Stimulated activated CD8-positive, alpha-beta memory T cell treated with anti-CD3 and anti-CD28 coated beads, Interleukin-12 subunit alpha, Interleukin-12 subunit beta, amount 100 ng/mL, for 24 hours (primary cell): ENCODE measurements around the gene RASSF6.
"Not testable (repeated sequence)": the region's sequence is repeated elsewhere in the genome, so short reads cannot be mapped to it uniquely, and the experiment has no call there.

ENCODE experiments used
- DNase-seq: peaks from one replicate; pipeline ENCODE4 v3.0.0-alpha.2; 2020; ENCODE audit errors: extremely low read depth

The RASSF6 gene

DNA sequence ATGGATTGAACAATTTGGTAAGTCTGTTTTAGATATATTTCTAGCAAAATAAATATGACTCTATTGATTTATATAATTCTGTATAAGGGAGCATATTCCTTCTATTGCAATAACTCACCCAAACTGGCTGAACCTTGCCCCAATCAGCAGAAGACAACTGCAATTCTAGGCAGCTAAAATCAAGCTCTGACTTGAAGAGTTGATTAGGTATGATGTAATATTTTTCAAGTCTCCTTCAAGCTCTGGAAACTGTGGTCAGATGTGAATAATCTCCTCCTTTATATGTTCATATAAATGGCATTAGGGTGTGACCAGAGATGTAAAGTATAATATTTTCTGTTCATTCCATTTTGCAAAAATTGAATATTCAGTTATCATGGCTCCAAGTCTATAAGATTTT is 8.2 kb downstream of the RASSF6 start:
- DNase-seq = no peak

DNA sequence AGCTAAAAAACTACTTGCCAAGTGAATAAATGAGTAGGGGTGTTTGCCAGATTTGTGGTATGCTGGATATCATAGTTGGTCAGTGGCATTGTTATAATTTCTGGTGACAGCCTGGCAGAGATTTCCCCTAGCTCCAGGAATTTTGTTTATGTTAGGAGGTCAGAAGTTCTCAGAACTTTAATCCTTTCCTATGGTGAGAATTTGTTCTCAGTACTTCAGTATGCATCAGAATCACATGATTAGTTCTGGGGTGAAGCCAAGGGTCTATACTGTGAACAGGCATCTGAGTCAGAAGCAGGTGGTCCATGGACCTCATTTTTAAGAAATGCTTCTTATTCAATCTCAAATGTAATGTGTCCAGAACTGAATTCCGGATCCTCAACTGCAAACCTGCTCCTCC is 10.5 kb downstream of the RASSF6 start:
- no peak for DNase-seq

DNA sequence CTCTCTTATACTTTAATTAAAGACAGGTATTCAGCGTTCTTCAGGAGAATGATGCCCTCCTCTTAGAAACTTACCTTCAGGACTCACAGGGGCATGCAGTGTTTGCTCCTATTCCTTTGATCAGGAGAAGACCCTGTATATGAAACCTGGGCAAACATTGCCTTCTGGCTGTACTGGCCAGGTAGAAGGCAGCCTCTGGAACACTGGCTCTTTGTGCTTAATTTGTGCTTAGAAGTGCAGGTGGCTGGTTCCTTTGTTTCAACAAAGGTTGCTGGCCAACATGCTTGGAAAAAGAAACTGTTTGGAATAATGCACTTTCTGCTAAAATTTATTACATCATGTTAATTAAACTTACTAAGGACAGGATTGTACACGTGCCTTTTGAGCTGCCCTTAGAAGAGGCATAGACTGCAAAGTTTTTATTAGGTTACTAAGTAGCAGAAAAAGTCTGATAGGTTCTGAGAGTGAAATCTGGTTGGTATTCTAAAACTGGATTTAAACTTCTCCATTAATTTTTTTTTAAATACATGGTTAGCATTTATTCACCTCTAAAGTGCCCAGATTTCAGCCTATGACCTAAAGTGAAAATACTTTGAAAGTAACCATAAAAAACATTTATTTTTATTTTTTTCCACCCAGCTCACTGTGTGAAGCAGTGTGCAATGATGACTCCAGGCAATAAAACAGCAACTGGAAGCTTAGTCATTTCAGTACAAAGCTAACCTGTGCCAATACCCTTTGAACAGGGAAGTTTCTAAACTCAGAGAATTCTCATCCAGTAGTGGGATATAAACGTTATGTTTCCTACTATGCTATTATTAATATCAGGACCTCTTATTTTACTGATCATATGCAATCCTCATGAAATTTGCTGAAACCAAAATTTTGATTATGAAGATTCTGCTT is 11.3 kb downstream of the RASSF6 start:
- DNase-seq = no peak

DNA sequence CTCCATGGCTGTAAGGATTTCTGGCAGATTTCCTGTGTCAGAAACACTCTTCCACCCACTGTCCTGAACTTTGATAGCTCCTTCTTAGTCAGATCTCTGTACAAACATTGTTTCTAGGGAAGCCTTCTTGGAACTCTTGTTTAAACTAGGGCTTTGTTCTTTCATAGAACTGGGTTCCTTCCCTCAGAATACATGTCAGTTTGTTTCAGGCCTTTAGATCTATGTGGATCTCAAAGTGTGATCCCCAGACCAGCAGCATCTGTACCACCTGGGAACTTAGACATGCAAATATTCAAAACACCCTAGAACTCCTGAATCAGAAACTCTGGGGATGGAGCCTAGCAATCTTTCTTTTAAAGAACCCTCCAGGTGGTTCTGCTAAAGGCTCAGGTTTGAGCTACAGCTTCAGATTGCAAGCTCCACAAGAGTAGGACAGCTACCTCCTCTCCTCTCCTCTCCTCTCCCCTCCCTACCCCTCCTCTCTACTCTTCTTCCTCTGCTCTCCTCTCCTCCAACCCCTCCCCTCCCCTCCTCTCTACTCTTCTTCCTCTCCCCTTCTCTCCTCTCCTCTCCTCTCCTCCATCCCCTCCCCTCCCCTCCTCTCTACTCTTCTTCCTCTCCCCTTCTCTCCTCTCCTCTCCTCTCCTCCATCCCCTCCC is 12.7 kb downstream of the RASSF6 start:
- no peak for DNase-seq

DNA sequence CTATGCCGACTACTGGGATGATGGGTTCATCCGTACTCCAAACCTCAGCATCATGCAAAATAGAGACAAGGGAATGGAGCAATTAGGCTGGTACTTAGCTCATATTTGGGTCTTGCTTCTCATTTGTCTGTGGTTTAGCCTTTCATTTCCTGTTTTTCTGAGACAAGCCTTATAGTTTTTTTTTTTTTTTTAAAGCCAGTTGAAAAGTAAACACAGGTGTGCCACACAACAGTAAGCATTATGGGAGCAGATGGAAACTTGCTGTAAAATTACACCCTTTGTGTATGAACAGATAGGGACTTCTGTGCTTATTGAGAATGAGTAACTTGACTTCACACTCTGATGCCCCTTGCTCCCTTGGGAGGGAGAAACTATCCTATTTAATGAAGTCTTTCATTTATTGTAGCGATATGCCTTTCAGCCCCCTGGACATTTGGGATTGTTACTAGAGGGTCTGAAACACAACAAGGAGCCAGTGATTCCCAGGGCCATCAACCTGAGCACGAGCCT is 13.7 kb downstream of the RASSF6 start:
- no peak for DNase-seq

DNA sequence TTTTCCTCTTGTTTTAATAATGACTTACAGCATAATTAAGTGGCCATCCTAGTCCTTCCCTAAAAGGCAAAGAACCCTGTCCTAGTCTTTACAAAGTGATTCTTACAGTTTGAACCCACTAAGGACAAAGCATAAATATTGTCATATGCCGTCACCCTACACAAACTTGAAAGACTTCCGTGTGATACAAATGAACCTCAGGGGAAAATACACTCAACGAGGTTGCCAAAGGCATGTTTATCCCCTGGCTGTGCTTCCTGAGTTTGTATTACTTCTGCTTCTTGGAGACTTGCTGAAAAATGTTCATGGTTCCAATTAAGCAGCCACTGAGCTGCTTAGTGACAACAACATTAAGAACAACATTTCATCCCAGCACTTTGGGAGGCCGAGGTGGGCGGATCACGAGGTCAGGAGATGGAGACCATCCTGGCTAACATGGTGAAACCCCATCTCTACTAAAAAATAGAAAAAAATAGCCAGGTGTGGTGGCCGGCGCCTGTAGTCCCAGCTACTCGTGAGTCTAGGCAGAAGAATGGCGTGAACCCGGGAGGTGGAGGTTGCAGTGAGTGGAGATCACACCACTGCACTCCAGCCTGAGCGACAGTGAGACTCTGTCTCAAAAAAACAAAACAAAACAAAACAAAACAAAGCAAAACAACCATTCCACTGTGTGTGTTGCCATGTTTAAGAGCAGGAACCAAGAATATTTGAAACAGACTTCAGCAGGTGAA is 16.2 kb downstream of the RASSF6 start:
- no peak for DNase-seq

DNA sequence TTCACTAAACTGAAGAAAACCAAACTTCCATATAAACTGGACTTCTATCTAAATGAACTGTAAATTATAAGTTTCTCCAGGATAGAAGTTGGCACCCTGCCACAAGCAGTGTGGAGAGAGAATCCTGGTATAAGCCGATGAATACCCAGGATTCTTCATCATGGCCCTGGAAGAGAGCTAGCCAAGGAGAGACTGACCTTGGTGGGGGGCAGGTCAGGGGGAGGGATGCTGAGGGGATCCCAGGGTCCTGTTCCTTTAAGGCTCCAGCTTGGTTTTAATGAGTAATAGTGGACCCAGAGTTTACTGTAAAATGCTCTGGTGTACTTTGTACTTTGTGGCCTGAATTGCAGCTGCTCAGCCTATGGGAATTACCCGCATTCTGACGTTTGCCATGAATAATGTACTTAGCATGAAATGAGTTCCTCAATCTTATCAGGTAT is 16.9 kb downstream of the RASSF6 start:
- no peak for DNase-seq

DNA sequence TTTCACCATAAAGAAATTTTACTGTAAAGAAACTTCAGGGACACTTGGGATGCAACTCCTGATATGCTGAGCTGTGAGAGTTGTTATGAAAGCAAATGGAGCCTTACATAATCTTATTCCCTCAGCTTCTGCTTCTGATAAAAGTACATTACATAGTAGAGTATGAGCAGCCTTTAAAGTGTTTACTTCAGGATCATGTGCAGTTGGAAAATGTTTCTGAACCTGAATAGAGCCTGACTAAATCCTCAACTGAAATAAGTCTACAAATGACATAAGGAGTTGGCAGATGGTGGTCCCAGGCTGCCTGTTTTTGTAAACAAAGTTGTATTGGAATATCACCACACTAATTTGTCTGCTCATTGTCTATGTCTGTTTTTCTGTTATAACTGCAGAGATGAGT is 19.3 kb downstream of the RASSF6 start:
- DNase-seq = no peak

DNA sequence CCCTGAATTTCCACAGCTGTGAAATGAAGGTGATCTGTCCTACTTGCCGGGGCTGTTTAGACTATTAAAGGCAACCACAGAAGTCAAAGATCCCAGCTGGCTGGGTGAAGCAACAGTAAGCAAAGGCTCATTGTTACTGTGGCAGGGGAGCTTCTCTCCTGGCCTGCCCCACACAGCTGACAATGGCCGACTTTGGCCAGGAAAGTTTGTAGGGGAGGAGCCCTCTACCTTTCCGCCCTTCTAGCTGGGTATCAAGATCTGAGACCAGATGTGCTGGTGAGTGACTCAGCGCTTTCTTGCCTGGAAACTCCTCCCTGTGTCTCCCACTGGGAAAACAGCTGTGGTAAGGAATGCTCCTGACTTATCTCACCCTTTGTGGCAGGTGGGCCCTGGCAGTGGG is 21.1 kb downstream of the RASSF6 start:
- DNase-seq = no peak

DNA sequence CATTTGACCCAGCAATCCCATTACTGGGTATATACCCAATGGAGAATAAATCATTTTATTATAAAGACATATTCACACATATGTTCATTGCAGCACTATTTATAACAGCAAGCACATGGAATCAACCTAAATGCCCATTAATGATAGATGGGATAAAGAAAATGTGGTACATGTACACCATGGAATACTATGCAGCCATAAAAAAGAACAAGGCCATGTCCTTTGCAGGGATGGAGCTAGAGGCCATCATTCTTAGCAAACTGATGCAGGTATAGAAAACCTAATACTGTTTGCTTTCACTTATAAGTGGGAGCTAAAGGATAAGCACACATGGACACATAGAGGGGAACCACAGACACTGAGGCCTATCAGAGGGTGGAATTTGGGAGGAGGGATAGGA is 22.6 kb downstream of the RASSF6 start:
- DNase-seq = no peak

DNA sequence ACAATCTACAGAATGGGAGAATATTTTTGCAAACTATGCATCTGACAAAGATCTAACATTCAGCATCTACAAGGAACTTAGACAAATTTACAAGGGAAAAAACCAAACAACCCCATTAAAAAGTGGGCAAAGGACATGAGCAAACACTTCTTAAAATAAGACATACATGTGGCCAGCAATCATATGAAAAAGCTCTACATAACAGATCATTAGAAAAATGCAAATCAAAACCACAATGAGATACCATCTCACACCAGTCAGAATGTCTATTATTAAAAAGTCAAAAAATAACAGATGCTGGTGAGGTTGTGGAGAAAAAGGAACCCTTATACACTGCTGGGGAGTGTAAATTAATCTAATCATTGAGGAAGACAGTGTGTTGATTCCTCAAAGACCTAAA is 23.1 kb downstream of the RASSF6 start:
- DNase-seq = not testable (repeated sequence)

DNA sequence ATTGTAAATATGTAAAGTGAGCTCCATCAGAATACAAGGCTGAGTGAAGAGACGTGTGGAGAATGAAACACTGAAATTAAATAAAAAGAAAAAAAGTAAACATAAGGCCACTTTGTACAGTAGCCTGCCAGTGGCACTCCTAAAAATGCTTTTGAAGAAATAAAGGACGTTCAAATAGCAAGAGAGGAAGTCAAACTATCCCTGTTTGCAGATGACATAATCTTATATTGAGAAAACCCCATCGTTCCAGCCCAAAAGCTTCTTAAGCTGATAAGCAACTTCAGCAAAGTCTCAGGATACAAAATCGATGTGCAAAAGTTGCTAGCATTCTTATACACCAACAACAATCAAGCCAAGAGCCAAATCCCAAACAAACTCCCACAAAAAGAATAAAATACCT is 24.2 kb downstream of the RASSF6 start:
- DNase-seq = no peak

DNA sequence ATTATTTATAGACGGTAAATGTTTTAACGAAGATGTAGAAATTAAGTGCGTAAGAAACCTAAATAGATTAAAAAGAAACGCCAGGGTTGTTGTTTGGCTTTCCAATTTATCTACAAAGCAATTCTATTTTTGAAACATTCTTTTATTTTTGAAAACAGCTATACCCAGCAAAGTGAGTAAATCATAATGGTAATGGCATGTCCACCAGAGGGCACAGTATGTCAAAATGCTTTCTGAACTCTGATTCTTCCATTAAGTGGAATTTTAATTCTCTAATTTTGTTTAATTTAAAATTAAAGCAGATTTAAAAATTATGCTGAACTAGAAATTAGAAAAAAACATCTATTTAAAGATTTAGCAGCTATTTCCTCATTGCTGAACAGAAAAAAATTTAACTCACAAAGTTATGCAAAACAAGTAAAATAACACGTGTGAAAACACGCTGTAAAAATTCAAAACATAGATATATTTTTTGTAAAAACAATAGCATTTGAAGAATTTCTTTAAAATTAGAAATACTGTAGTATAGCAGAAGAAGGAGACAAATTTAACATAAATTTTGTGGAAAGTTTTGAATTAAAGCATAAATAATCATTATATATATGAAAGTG is 26.5 kb downstream of the RASSF6 start:
- no peak for DNase-seq

DNA sequence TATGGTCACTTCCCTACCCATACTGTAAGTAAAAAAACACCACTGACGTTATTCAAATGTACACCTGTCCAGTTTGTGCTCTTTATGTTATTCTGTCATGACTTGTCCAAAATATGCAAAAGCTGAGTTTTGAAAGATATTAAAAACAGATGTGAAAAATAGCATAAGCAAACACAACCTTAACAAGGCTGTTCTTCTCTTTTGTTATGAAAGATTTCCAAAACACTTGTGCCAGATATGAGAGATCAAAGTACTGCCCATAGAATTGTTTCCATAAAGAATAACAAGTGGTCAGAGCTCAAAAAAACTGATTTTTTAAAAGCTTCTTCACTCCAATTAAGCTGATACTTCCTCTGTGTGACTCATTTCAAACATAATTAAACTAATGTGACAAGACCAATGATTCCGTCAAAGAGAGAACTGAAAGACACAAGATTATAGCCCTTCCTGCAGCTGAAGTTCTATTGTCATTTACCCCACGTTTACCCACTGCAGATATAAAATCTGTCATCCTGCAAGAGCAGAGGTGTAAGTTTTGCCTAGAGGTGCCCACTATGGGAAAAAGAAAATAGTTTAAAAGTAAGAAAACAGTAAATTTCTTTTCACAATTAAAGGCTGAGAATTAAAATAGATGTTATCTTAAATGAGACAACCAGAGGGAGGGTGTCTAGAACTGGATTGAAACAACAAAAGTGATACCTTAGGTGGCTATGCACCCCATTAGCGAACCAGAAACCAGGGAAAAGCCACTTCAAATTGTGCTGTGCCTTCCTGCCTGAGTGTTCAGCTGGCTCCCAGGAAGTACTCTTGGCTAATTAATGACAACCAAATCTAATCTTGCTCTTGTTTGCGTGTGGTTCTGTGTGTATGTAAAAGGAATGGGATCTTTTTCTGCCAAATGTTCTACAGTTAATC is 30.1 kb downstream of the RASSF6 start:
- no peak for DNase-seq

DNA sequence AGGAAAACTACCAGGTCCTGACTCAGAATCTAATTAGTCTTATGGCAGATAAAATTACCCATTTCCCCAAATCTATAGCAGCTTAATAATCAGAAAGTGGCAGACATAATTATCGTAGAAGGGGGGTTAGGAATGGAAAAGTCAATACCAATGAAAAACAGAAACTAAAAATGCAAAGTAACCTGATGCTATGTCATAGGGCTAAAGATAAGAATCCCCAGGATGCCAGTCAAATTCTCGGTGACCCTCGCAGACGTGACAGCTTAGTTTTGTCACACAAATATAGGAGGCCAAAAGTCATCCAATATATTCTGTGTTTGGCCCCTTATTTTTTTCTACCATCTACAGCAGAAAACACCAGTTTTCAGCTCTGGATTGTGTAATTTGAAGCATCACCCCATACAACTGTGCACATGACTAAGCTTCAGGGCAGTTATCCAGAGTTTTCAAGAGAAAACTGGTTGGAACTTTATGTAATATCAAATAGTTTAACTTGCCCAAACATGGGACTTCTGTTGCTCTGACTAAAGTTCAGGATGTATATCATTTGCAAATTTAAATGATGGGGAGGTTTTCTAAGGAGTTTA is 30.9 kb downstream of the RASSF6 start:
- no peak for DNase-seq

DNA sequence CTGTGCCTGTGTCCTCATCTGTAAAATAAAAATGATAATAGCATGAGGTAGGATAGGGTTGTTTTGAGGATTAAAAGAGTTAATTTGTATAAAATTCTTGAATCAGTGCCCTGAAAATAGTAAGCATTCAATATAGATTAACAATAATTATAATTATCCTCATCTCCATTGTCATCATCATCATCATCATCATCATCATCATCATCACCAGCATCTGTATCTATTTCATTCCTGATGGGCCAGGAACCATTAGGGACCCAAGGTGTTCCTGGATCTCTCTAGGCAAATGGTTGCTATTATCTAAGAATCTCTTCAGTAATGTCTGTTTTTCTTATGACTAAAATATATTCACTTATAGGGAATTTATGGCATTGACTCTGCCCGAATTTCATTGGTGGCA is 31.6 kb downstream of the RASSF6 start:
- DNase-seq = no peak

DNA sequence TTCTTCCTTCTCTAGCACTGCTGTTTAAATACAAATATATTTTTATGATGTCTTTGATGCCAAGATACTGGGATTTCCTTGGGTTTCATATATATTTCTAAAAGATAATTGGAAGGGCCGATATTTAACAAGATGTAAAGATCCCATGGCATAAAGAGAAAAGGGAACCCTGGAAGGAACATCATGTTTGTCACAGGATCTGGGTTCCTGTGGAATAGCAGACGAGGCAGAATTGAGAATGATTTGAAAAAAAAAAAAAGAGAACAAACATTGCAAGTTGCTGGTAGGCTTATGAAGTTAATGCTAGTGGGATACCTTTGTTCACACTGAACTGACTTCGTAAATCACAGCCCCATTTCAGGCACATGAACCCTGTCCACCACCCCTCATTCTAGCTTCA is 33.6 kb downstream of the RASSF6 start:
- DNase-seq = no peak

DNA sequence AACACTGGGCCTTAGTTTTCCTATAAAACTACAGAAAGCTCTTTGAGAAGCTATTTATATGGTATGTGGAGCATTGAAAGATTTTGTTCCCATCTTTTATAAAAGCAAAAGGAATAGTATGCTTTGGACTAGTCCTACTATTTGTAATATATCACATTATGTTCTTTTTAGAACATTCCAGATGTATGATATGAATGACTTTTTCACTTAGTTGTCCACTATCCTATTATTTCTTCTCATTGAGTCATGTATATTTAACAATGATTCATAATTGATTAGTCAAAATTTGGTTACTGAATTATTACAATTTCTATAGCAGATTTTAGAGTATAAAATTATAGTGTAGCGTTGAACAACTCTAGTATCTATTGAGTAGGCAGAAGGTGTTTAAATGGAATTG is 34.2 kb downstream of the RASSF6 start:
- DNase-seq = no peak

DNA sequence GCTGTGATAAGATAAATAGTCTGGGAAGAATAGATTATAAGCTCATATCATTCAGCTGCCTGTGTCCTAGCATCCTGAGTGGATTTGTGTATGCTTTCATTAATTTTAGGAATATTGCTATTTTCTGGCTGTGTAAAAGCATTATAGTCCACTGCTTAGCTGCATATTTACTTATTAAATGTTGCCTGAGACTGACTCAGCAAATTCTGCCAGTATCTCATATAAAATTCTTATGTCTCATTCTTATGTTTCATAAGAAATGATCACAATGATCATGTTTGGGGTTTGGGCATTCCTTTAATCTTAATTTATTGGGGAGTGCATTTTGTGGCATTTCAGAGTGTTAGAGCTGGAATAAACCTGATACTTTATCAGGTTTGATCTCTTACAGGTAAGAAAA is 34.9 kb downstream of the RASSF6 start:
- no peak for DNase-seq

DNA sequence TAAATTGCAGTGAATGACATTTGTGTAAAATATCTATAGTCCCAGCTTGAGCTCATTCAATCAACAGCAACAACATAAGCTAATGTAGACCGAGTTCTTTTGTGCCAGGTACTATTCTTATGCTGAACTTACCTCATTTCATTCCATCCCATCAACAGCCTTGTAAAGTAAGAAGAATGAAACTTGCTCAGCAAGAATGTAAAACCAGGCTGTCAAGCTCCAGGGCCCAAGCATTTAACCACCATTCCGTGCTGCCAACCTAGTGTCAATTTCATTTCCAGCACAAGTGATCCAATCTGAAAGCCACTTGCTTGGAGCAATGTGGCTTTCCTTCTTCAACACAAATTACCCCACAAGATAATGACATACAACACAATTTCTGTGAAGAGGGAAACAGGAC is 36.6 kb downstream of the RASSF6 start:
- DNase-seq = no peak

DNA sequence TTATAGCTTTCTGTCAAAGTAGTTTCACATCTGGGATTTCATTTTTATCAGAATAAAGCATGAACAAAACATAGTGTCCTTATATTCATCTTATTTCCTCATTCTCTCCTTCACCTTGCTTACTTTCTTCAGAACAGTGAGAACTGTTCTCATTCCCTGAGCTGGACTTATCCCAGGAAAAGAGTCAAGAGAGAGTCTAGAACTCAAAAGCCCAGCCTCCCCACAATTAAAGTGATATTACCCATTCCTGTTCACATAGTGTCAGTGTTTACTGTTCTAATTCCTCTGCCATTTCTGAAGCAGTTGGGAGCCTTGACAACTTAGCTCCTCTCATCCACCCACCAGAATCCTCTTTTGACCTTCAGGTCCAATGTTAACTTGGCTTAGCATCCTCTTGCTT is 42.9 kb downstream of the RASSF6 start:
- no peak for DNase-seq
